B cell (primary cell): ENCODE measurements around the gene PVR. TPM values are rescaled to one million over a fixed set of nuclear protein-coding genes. Genes with fewer than 3 reads are reported as not detected.

Experiments
- ATAC-seq: fragments of 200-7000 bp; cut with Tn5 transposase; one replicate; pipeline ENCODE4 v1.10.0; 2021; ENCODE audit warnings: low read depth, mild to moderate bottlenecking, moderate number of reproducible peaks, moderate library complexity
- CTCF ChIA-PET: fragments of 350-600 bp; sonication (Branson Sonifier 250); formaldehyde crosslinking; loops from one replicate; lab custom pipeline; 2021; ENCODE audit warnings: antibody characterized with exemption, inconsistent platforms; lab: Charles Lee
- POLR2A ChIA-PET: fragments of 350-600 bp; sonication (Branson Sonifier 250); formaldehyde crosslinking; loops from one replicate; lab custom pipeline; 2021; ENCODE audit warnings: antibody characterized with exemption; lab: Charles Lee
- DNase-seq: peaks from one replicate; pipeline ENCODE4 v3.0.0; 2013
- H2AFZ ChIP-seq: 2 replicates; pipeline ENCODE4 v1.6.1; 2012; ENCODE audit warnings: mild to moderate bottlenecking, low read depth, low read length; ENCODE audit not compliant: insufficient read depth, poor library complexity, severe bottlenecking
- H3K27ac ChIP-seq, 2 donors: 1 replicate in 1 of 2; 2 replicates in 1 of 2; pipeline ENCODE4 v1.5.1; 2012 to 2013; ENCODE audit warnings: low read length in 2 of 2, mild to moderate bottlenecking in 2 of 2, moderate library complexity in 1 of 2
- H3K27me3 ChIP-seq, 4 experiments: fragments of 200-600 bp in 1 of 4; sonication (generic) in 1 of 4; replicated peaks in 1 of 4; 1 replicate in 2 of 4; 2 replicates in 2 of 4; pipeline versions ENCODE4 v1.6.1 to v1.7.0; 2013 to 2016; ENCODE audit warnings: low read length in 3 of 4, mild to moderate bottlenecking in 2 of 4, mixed read lengths in 1 of 4, moderate library complexity in 1 of 4; ENCODE audit not compliant: insufficient read depth in 4 of 4, control insufficient read depth in 3 of 4; ENCODE audit errors: control extremely low read depth in 1 of 4
- H3K36me3 ChIP-seq, 2 experiments: replicated peaks in 1 of 2; 1 replicate in 1 of 2; 2 replicates in 1 of 2; pipeline versions ENCODE4 v1.6.1 to v1.7.1; 2013; ENCODE audit warnings: low read length in 1 of 2; ENCODE audit not compliant: insufficient read depth in 2 of 2, control insufficient read depth in 1 of 2; ENCODE audit errors: control extremely low read depth in 1 of 2, extremely low read depth in 1 of 2
- H3K4me1 ChIP-seq, 2 donors: fragments of 200-600 bp in 1 of 2; sonication (generic) in 1 of 2; 1 replicate in 1 of 2; 2 replicates in 1 of 2; pipeline versions ENCODE4 v1.5.1 to v1.6.1; 2013 to 2017; ENCODE audit warnings: low read length in 2 of 2; ENCODE audit not compliant: control insufficient read depth in 2 of 2, insufficient read depth in 2 of 2
- H3K4me2 ChIP-seq: replicated peaks from 2 replicates; pipeline ENCODE3; 2012; ENCODE audit warnings: mild to moderate bottlenecking, low read depth, low read length; ENCODE audit not compliant: poor library complexity, severe bottlenecking
- H3K4me3 ChIP-seq, 5 experiments: fragments of 200-600 bp in 1 of 5; sonication (generic) in 1 of 5; 1 replicate in 3 of 5; 2 replicates in 2 of 5; pipeline versions ENCODE4 v1.5.1 to v1.7.0; 2011 to 2016; ENCODE audit warnings: low read length in 4 of 5, mild to moderate bottlenecking in 4 of 5, low read depth in 2 of 5, control low read depth in 1 of 5, moderate library complexity in 1 of 5; ENCODE audit not compliant: insufficient read depth in 1 of 5; ENCODE audit errors: control extremely low read depth in 1 of 5, extremely low read depth in 1 of 5
- H3K79me2 ChIP-seq: fragments of 200-600 bp; sonication (generic); one replicate; pipeline ENCODE4 v1.6.0; 2016; ENCODE audit warnings: low read length; ENCODE audit not compliant: control insufficient read depth, insufficient read depth
- H3K9ac ChIP-seq: fragments of 200-600 bp; sonication (generic); 2 replicates; pipeline ENCODE4 v1.6.1; 2017; ENCODE audit warnings: mild to moderate bottlenecking, low read length, moderate library complexity
- H3K9me3 ChIP-seq, 3 donors: one replicate each; pipeline versions ENCODE4 v1.6.1 to v1.7.1; 2013; ENCODE audit warnings: low read length in 2 of 3; ENCODE audit not compliant: control insufficient read depth in 2 of 3, insufficient read depth in 1 of 3; ENCODE audit errors: control extremely low read depth in 1 of 3
- H4K20me1 ChIP-seq: 2 replicates; pipeline ENCODE4 v1.6.0; 2012; ENCODE audit warnings: mild to moderate bottlenecking, low read length; ENCODE audit not compliant: insufficient read depth, control insufficient read depth, poor library complexity, severe bottlenecking
- H3K27ac Mint-ChIP-seq: one replicate; pipeline ENCODE4 v1.8.0; 2021; ENCODE audit warnings: mixed read lengths
- H3K27me3 Mint-ChIP-seq: one replicate; pipeline ENCODE4 v1.8.0; 2021; ENCODE audit warnings: mixed read lengths
- H3K4me1 Mint-ChIP-seq: one replicate; pipeline ENCODE4 v1.8.0; 2021; ENCODE audit warnings: mixed read lengths
- H3K4me3 Mint-ChIP-seq: one replicate; pipeline ENCODE4 v1.8.0; 2021; ENCODE audit warnings: mixed read lengths
- H3K9me3 Mint-ChIP-seq: one replicate; pipeline ENCODE4 v1.8.0; 2022; ENCODE audit warnings: mixed read lengths; ENCODE audit not compliant: insufficient read depth
- CTCF ChIP-seq: fragments of 200-600 bp; IDR thresholded peaks from one replicate; pipeline ENCODE4 v1.8.0; 2022; ENCODE audit warnings: antibody characterized with exemption, mild to moderate bottlenecking
- EZH2 ChIP-seq: IDR thresholded peaks from 2 replicates; pipeline ENCODE4 v1.6.1; 2012; ENCODE audit warnings: borderline replicate concordance, low read depth, mild to moderate bottlenecking, moderate library complexity, low read length; ENCODE audit not compliant: insufficient read depth, poor library complexity, severe bottlenecking
- WGBS: methylation state at CpG from one replicate; pipeline ENCODE4 v1.1.5; 2013; ENCODE audit warnings: missing lambda C conversion rate; ENCODE audit not compliant: insufficient coverage; 5-methylcytosine and 5-hydroxymethylcytosine counted together
- intact Hi-C: fragments of 100-400 bp; cut with micrococcal nuclease; formaldehyde crosslinking; loops from one replicate; pipeline ENCODE4 v1.10.0; 2022
- polyA plus RNA-seq: library from polyadenylated mRNA; depleted of rRNA; stranded (reverse); fragments of >200 nt; gene quantifications from 2 replicates; pipeline ENCODE4 v1.2.3, GENCODE V29; 2012
- total RNA-seq, 2 donors: library from RNA; stranded (reverse); fragments of 120-200 nt in 1 of 2; gene quantifications; 1 replicate in 1 of 2; 2 replicates in 1 of 2; pipeline versions ENCODE4 v1.2.3 to v1.2.4, GENCODE V29; 2013 to 2022

Gene PVR
- total and polyA plus RNA-seq, 2 donors (not counting 1 experiment from before 2014, with no cell fraction given), result 0.09 to 0.67 TPM

GRCh38 chr19:44626048-44626624 lies 17.6 kb upstream of the PVR start:
- DNase-seq (no peak), ATAC-seq (no peak)
- TF ChIP-seq EZH2 (no peak), CTCF (no peak)
- POLR2A ChIA-PET, result no interaction called here
- H3K4me2 ChIP-seq, result no peak overlapping the region
- H3K79me2 ChIP-seq, result no peaks in the 10 kb centered on the region
- Mint-ChIP-seq H3K4me3 (no peak overlapping the region), H3K4me1 (no peaks in the 10 kb centered on the region), H3K9me3 (peaks cover 3% of the 10 kb centered on the region), H3K27ac (no peak overlapping the region), H3K27me3 (peaks cover 10% of the 10 kb centered on the region)
- H3K9me3 ChIP-seq, result peaks cover 0 to 18% (median 0%) of the 10 kb centered on the region in 3 donors
- H3K9ac ChIP-seq, result no peak overlapping the region
- H3K4me1 ChIP-seq, result no peaks in the 10 kb centered on the region
- no peak overlapping the region for H3K4me3 ChIP-seq
- no peaks in the 10 kb centered on the region for H3K36me3 ChIP-seq
- WGBS, result 100% methylated on average over 1 of the region's 1 CpG
- intact Hi-C loops, result no loop called here
- H3K27ac ChIP-seq, result no peak overlapping the region
- peaks cover 0 to 6% (median 2%) of the 10 kb centered on the region in 4 experiments for H3K27me3 ChIP-seq
- H4K20me1 ChIP-seq, result no peaks in the 10 kb centered on the region
- CTCF ChIA-PET, result interaction anchor here (0.6 kb wide), 1 partner anchor 1806 kb away, joined by 4 read pairs; no protein-coding TSS in a partner anchor
- no peak overlapping the region for H2AFZ ChIP-seq

GRCh38 chr19:44627631-44628030 lies 16.1 kb upstream of the PVR start:
- Histone ChIP-seq H3K4me2 (no peak overlapping the region), H3K36me3 (no peaks in the 10 kb centered on the region), H3K9ac (no peak overlapping the region), H3K4me1 (no peaks in the 10 kb centered on the region), H4K20me1 (no peaks in the 10 kb centered on the region), H3K27me3 (peaks cover 0 to 6% (median 2%) of the 10 kb centered on the region in 4 experiments), H3K9me3 (peaks cover 0 to 18% (median 0%) of the 10 kb centered on the region in 3 donors), H3K79me2 (no peaks in the 10 kb centered on the region), H3K27ac (no peak overlapping the region), H3K4me3 (no peak overlapping the region), H2AFZ (no peak overlapping the region)
- H3K4me3 Mint-ChIP-seq, result no peak overlapping the region
- TF ChIP-seq EZH2, result no peak
- TF ChIP-seq CTCF, result no peak
- peaks cover 3% of the 10 kb centered on the region for H3K9me3 Mint-ChIP-seq
- DNase-seq, result no peak
- H3K4me1 Mint-ChIP-seq, result no peaks in the 10 kb centered on the region
- POLR2A ChIA-PET, result no interaction called here
- no peak overlapping the region for H3K27ac Mint-ChIP-seq
- CTCF ChIA-PET, result interaction anchor here (0.7 kb wide), 1 partner anchor 343 kb away, joined by 3 read pairs; no protein-coding TSS in a partner anchor
- intact Hi-C loops, result no loop called here
- peaks cover 13% of the 10 kb centered on the region for H3K27me3 Mint-ChIP-seq
- no peak for ATAC-seq
- 75% methylated on average over 1 of the region's 4 CpGs for WGBS
